ENCODE results near the gene POLN. TPM values are rescaled to one million over a fixed set of nuclear protein-coding genes. Genes with fewer than 3 reads are reported as not detected.

The POLN gene
- total RNA-seq, 1 experiment from 2014 or later, result 1.2 TPM

DNA sequence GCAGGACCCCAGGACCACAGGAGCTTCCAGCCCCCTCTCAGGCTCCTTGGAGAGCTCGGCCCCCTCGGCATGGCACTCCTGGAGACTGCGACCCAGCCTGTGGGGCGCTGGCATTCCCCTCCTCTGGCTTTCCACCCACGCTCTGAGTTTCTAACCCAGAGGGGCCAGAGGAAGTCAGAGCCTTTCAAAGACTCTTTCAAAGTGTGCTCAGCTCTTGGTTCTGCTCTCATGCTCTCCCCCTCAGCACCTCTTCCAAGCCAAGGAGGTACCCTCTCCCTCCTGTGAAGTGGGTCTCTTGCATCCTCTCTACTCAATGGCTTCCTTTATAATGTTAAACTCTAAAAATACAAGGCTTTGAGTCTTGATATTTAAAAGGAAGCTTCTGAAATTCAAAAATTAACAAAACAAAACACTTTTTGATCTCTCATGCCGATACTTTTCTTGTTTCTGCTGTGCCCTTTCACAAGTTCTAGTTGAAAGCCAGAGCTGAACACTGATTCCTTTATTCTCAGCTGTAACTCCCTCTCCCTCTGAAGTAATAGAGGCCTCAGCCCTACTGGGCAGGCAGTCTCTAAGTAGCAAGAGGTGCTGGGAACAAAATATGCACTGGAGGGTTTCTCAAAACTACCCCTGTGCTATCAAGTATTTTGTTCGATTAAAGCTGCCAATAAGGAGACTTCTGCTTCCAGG, 100.0 kb downstream of the POLN start:
- no peak overlapping the region for H3K4me3 ChIP-seq (ENCODE audit: low read depth, low read length)
- H3K4me1 Mint-ChIP-seq (ENCODE audit: low read depth, unreplicated experiment), result no peaks in the 10 kb centered on the region
- H3K36me3 Mint-ChIP-seq (ENCODE audit: insufficient read depth, unreplicated experiment), result no peaks in the 10 kb centered on the region
- ChIA-PET POLR2A (no interaction called here), CTCF (no interaction called here)
- no peak for DNase-seq
- intact Hi-C loops (cut with micrococcal nuclease; ENCODE audit: unreplicated experiment), result no loop called here
- TF ChIP-seq, protein P1, sequence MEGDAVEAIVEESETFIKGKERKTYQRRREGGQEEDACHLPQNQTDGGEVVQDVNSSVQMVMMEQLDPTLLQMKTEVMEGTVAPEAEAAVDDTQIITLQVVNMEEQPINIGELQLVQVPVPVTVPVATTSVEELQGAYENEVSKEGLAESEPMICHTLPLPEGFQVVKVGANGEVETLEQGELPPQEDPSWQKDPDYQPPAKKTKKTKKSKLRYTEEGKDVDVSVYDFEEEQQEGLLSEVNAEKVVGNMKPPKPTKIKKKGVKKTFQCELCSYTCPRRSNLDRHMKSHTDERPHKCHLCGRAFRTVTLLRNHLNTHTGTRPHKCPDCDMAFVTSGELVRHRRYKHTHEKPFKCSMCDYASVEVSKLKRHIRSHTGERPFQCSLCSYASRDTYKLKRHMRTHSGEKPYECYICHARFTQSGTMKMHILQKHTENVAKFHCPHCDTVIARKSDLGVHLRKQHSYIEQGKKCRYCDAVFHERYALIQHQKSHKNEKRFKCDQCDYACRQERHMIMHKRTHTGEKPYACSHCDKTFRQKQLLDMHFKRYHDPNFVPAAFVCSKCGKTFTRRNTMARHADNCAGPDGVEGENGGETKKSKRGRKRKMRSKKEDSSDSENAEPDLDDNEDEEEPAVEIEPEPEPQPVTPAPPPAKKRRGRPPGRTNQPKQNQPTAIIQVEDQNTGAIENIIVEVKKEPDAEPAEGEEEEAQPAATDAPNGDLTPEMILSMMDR (IDR thresholded peaks at IDR 0.05; ENCODE audit: insufficient read depth in 1 of 2, low read depth in 1 of 2, low read length in 1 of 2, severe bottlenecking in 1 of 2, unreplicated experiment in 1 of 2), result no peak
- H3K4me3 Mint-ChIP-seq (ENCODE audit: unreplicated experiment), result no peak overlapping the region
- no peak overlapping the region for H3K27ac Mint-ChIP-seq (ENCODE audit: unreplicated experiment)
- H3K4me1 ChIP-seq, result no peaks in the 10 kb centered on the region
- no TSS peak for BruUV-seq (replicated peaks)
- H3K9me3 ChIP-seq, result no peaks in the 10 kb centered on the region
- H3K9me3 Mint-ChIP-seq (ENCODE audit: unreplicated experiment), result no peaks in the 10 kb centered on the region
- no peaks in the 10 kb centered on the region for H3K36me3 ChIP-seq (ENCODE audit: control insufficient read depth, insufficient read depth, low read length)
- no peaks in the 10 kb centered on the region for H3K27me3 ChIP-seq (replicated peaks; ENCODE audit: control insufficient read depth, insufficient read depth, low read length)
- peaks cover 5% of the 10 kb centered on the region for H3K27me3 Mint-ChIP-seq (ENCODE audit: insufficient read depth, unreplicated experiment)

GRCh38 chr4:2141022-2141761, 100.7 kb downstream of the POLN start:
- intact Hi-C loops (cut with micrococcal nuclease; ENCODE audit: unreplicated experiment), result no loop called here
- Mint-ChIP-seq H3K27ac (ENCODE audit: unreplicated experiment) (no peak overlapping the region), H3K36me3 (ENCODE audit: insufficient read depth, unreplicated experiment) (no peaks in the 10 kb centered on the region), H3K4me3 (ENCODE audit: unreplicated experiment) (no peak overlapping the region), H3K9me3 (ENCODE audit: unreplicated experiment) (no peaks in the 10 kb centered on the region), H3K4me1 (ENCODE audit: low read depth, unreplicated experiment) (no peaks in the 10 kb centered on the region), H3K27me3 (ENCODE audit: insufficient read depth, unreplicated experiment) (peaks cover 5% of the 10 kb centered on the region)
- Histone ChIP-seq H3K4me1 (no peaks in the 10 kb centered on the region), H3K27me3 (replicated peaks; ENCODE audit: control insufficient read depth, insufficient read depth, low read length) (no peaks in the 10 kb centered on the region), H3K4me3 (ENCODE audit: low read depth, low read length) (no peak overlapping the region), H3K9me3 (no peaks in the 10 kb centered on the region), H3K36me3 (ENCODE audit: control insufficient read depth, insufficient read depth, low read length) (no peaks in the 10 kb centered on the region)
- no TSS peak for BruUV-seq (replicated peaks)
- ChIA-PET POLR2A (no interaction called here), CTCF (no interaction called here)
- TF ChIP-seq, protein P1 (IDR thresholded peaks at IDR 0.05; ENCODE audit: insufficient read depth in 1 of 2, low read depth in 1 of 2, low read length in 1 of 2, severe bottlenecking in 1 of 2, unreplicated experiment in 1 of 2), result no peak
- DNase-seq, result no peak

DNA sequence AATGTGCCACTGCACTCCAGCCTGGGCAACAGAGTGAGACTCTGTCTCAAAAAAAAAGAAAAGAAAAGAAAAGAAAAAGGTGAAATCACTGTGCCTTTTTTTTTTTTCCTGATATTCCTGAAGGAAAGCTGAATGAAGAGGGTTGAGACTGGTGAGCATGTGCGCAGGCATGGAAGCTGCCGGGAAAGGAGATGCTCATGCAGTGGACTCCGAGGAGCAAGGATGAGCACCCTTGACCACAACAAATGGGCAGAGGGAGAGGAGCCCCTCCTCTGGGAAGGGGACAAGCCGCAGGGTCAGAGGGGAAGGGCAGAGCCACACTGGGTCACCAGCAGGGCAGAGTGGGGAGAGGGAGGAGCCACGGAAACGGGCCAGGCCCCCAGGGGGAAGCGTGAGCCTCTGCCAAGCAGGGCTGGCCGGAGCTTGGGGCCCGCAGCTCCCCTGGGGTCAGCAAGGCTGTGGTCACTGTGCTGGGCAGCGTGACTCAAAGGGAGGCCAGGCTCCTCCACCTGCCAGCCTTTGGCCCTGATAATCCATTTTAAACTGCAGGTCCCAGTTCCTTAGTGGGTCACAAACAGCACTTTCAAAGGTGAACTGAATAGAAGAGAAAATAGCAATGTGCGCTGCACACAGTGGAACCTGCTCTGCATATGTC, 102.9 kb downstream of the POLN start:
- POLR2A ChIA-PET, result no interaction called here
- no peak overlapping the region for H3K4me3 ChIP-seq (ENCODE audit: low read depth, low read length)
- CTCF ChIA-PET, result interaction anchor here (0.5 kb wide), 1 partner anchor 51 kb away, joined by 7 read pairs; no protein-coding TSS in a partner anchor
- BruUV-seq (replicated peaks), result no TSS peak
- Mint-ChIP-seq H3K4me3 (ENCODE audit: unreplicated experiment) (no peak overlapping the region), H3K9me3 (ENCODE audit: unreplicated experiment) (no peaks in the 10 kb centered on the region), H3K27ac (ENCODE audit: unreplicated experiment) (no peak overlapping the region), H3K4me1 (ENCODE audit: low read depth, unreplicated experiment) (no peaks in the 10 kb centered on the region), H3K36me3 (ENCODE audit: insufficient read depth, unreplicated experiment) (no peaks in the 10 kb centered on the region), H3K27me3 (ENCODE audit: insufficient read depth, unreplicated experiment) (peaks cover 5% of the 10 kb centered on the region)
- H3K27me3 ChIP-seq (replicated peaks; ENCODE audit: control insufficient read depth, insufficient read depth, low read length), result no peaks in the 10 kb centered on the region
- no peaks in the 10 kb centered on the region for H3K9me3 ChIP-seq
- H3K4me1 ChIP-seq, result no peaks in the 10 kb centered on the region
- TF ChIP-seq, protein P1 (IDR thresholded peaks at IDR 0.05; ENCODE audit: insufficient read depth in 1 of 2, low read depth in 1 of 2, low read length in 1 of 2, severe bottlenecking in 1 of 2, unreplicated experiment in 1 of 2), result no peak
- H3K36me3 ChIP-seq (ENCODE audit: control insufficient read depth, insufficient read depth, low read length), result no peaks in the 10 kb centered on the region
- DNase-seq, result no peak
- intact Hi-C loops (cut with micrococcal nuclease; ENCODE audit: unreplicated experiment), result no loop called here

All from Caco-2 (cell line).